ENCODE results near the gene BCL2L14.
A peak's percentile ranks its signal among the peaks of the same experiment; 100 is the strongest.

Gene BCL2L14

GRCh38 chr12:12064596-12064995 is 6.1 kb upstream of the BCL2L14 start:
- DNase-seq, result no peak

- DNase-seq, result no peak
These were observed 2.0 kb upstream of the BCL2L14 start for GRCh38 chr12:12068751-12069150.

DNA sequence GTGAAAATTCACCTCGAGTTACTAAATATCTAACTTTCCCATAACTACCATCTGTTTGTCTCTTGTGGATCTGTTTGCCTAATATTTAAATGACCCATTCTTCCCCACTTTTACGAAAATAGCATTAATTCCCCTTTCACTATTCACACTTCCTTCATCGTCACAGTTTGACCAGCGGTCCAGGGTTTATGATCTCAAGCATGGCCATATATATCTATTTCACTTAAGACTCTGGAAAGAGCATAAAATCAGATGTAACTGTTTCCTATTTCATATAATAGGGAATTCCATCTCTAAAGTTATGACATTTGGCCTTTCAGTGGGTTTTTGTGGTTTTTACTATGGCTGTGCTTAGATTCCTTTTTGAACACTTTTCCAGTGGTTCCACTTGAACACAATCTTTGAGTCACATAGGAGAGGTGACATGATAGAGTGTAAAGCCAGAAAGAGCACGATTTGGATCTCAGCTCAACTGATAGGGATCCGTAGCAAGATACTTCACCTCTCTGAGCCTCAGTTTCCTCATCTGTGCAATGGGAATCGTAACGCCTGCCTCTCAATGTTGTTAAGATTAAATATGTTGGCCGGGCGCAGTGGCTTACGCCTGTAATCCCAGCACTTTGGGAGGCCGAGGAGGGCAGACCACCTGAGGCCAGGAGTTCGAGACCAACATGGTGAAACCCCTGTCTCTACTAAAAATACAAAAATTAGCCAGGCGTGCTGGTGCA is 754 bp upstream of the BCL2L14 start:
- no peak for DNase-seq

DNA sequence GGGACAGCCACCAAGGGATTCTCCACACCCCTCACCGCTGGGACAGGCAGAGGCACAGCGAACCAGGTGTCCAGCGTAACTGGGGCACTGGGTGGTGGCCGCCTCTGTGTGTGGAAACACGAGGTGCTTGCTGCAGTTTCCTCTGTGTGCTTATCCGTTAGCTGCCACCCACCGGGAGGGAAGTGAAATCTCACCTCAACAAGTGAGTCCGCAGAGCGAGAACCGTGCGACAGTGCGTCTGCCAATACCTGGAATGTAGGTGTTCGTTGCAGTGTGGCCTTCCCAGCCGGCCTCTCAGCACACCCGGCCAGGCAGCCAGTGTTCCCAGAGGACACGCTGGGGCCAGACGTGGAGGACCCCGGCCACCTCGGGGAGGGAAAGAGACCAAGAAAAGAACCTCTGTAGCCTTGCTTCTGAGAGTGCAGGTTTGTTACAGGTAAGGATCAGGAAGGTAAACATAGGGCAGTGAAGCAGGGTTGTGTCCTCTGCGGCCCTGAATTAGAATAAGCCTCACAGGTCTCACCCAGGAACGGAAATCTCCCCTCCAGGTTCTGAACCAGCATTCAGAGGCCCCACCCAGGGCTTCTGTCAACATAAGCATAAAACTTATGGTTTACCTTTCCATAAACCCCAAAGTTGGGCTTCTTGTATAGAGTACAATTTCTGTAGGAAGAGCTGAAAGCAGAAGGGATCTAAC is 1.5 kb downstream of the BCL2L14 start:
- no peak for DNase-seq

GRCh38 chr12:12079291-12079690 is 8.6 kb downstream of the BCL2L14 start:
- no peak for DNase-seq

DNA sequence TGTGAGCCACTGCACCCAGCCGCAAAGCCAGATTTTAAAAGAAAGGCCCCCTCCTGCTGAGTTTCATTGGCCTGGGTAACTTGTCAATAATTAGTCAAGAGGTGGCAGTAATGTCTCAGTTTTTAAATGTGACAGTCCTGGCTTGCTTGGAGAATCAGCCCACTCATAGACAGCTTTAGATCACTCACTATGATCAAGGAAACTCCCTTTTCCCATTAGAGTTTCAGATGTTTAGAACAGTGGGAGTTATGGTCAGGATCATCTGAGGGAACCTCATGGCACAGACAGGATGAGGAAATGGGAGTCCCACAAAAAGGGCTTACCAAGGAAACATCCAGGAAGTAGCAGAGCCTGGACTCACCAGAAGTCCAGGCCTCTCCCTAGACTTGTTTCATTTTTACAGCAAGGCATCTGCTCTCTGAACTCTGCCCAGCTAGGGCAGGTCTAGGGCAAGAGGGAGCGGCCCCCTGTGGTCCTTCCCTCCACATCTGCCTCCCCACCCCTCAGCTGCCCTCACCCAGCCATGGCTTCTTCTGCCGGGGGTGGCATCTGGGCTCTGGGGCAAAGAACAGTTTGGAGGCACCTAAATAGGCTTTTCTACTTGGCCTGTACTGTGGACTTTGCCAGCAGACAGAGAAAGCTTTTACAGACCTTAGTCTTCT is 11.2 kb downstream of the BCL2L14 start:
- DNase-seq, result peak; percentile 50

GRCh38 chr12:12083688-12084087 is 12.9 kb downstream of the BCL2L14 start:
- no peak for DNase-seq

GRCh38 chr12:12086362-12086761 is 15.6 kb downstream of the BCL2L14 start:
- DNase-seq, result no peak

- DNase-seq, result no peak
These were observed 16.4 kb downstream of the BCL2L14 start for GRCh38 chr12:12086973-12087692.

DNA sequence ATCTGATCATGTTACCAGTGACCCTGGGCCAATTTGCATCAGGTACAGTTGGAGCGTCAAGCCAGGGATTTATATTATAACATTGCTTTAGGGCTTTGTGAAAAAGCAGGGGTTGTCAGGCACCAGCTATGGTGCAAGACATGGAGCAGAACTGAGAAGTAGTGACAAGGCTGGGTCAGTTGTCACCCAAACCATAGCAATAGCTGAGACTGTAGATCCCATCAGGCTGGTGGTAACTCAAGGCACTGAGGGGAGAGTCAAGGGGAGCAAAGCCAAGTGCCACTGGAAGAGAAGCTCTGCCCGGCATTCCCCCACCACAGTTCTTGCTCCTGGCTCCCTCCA is 16.9 kb downstream of the BCL2L14 start:
- no peak for DNase-seq

DNA sequence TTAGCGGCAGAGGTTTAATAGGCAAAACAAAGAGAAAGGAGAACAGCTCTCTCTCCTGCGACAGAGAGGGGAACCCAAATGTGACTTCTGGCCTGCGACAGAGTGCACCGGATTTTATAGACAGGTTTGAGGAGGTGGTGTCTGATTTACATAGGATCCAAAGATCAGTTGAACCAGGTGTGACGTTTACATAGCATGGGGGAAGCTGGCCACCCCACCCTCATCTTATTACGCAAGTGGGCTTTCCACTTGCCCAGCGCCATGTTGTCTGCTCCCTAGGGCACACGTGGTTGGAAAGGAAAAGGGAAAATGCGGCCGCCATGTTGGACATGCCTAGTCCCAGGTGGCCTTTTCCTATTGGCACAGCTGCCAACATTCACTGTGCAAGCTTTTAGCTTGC is 17.4 kb downstream of the BCL2L14 start:
- DNase-seq, result no peak

- DNase-seq, result no peak
These were observed 18.0 kb downstream of the BCL2L14 start for GRCh38 chr12:12088761-12089160.

DNA sequence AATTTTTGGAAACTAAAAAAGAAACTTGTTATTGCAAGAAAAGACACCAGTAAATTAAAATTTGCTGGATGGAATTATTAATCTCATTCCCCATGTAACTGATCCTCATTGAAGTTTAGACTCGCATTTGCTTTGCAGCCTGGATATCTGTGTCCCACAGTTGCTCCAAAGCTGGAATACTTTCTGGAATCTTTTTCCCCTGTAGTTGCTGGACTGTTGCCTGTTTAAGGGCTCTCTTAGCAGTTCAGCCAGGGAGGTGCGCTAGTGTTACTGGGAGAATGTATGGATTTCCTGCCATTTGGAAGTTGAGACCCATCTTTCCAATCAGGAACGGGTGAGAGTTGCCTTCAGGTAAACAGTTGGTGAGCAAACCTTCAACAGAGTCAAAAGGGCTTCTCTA is 20.3 kb downstream of the BCL2L14 start:
- no peak for DNase-seq

GRCh38 chr12:12091977-12092663 is 21.4 kb downstream of the BCL2L14 start:
- DNase-seq, result no peak

DNA sequence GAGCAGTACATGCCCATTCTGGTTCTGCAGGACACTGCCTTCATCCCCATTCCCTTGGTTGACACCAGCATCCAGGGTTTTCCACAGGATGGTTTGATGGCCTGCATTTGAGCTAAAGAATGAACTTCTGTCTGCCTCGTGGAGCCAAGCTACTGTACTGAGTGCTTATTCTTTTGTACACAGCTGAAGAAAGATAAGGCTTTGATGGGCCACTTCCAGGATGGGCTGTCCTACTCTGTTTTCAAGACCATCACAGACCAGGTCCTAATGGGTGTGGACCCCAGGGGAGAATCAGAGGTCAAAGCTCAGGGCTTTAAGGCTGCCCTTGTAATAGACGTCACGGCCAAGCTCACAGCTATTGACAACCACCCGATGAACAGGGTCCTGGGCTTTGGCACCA is 23.7 kb downstream of the BCL2L14 start:
- DNase-seq, result no peak

GRCh38 chr12:12095021-12095420 is 24.3 kb downstream of the BCL2L14 start:
- no peak for DNase-seq

GRCh38 chr12:12097891-12098690 is 27.4 kb downstream of the BCL2L14 start:
- no peak for DNase-seq

DNA sequence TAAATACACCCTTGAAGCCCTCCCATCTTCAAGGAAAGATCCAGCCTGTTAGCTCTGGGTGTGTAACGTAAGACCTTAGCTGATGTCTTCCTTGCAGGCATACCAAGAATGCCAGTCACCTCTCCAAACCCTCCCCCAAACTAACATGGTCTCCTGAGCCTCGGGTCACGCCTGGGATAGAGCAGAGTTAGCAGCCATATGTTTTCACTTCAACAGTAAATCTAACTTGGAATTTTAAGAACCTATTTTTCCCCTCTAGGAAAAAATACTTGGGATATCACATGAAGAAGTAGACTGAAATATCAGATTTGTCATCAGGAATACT is 27.9 kb downstream of the BCL2L14 start:
- no peak for DNase-seq

GRCh38 chr12:12099102-12099501 is 28.4 kb downstream of the BCL2L14 start:
- DNase-seq, result no peak

DNA sequence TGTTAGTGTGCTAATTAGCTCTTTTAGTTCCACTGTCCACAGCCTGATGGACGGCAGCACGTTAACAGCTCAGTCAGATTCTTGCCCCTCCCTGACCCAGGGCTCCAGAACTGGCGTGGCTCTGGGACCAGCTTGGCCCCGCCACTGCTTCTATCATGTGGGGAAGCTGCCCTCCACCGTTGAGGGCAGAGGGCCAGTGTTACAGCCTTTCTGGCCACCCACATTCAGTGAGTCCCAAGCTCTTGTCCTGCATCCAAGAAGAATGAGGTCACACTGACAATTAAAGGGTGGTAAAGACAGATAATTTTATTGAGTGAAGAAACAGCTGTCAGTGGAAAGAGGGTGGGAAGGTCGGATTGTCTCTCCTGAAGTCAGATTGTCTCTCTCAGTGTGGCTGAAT is 36.9 kb downstream of the BCL2L14 start:
- DNase-seq, result no peak

DNA sequence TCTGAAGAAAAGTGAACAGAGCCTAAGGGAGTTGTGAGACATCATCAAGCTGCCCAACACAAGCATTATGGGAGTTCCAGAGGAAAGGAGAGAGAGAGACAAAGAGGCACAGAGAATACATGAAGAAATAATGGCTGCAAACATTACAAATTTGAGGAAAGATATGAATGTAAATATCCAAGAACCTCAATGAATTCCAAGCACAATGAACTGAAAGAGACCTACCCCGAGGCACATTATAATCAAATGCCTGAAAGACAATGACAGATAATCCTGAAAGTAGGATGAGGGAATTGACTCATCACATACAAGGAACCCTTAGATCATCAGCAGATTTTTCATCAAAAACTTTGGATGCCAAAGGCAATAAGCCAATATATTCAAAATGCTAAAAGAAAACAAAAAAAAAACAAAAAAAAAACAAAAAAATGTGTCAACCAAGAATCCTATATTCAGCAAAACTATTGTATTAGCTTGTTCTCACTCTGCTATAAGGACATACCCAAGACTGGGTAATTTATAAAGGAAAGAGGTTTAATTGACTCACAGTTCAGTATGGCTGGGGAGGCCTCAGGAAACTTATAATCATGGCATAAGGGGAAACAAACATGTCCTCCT is 37.8 kb downstream of the BCL2L14 start:
- DNase-seq, result no peak

Data from NCI-H774 (cell line).